GM18867 (cell line): Measurements from ENCODE around the gene FAM187B.

Experiments used
- ATAC-seq: cut with Tn5 transposase; IDR thresholded peaks from one replicate; pipeline ENCODE4 v1.9.1; 2021; ENCODE audit warnings: mild to moderate bottlenecking, moderate library complexity; ENCODE audit not compliant: unreplicated experiment

The FAM187B gene

GRCh38 chr19:35179830-35180229 is 48.7 kb downstream of the FAM187B start:
- no peak for ATAC-seq

- no peak for ATAC-seq
These were observed 49.8 kb downstream of the FAM187B start for GRCh38 chr19:35178701-35179100.

- ATAC-seq, result no peak
These were observed 50.9 kb downstream of the FAM187B start for GRCh38 chr19:35177377-35178274.

- ATAC-seq, result no peak
These were observed 52.4 kb downstream of the FAM187B start for GRCh38 chr19:35176181-35176570.
